T-helper 2 cell treated with Interferon-gamma antibody and Interleukin-4, amounts not matched to agents 100 ng/mL and 5 ng/mL, for 36 hours (primary cell): ENCODE data around the gene CCL19. TPM values are rescaled to one million over a fixed set of nuclear protein-coding genes. Genes with fewer than 3 reads are reported as not detected.

Experiments used
- intact Hi-C: fragments of 100-400 bp; cut with micrococcal nuclease; formaldehyde crosslinking; loops from one replicate; pipeline ENCODE4 v1.15.1; 2023
- total RNA-seq: library from RNA; stranded (reverse); gene quantifications from 2 replicates; pipeline ENCODE4 v1.2.3, GENCODE V29; 2022

The CCL19 gene
- total RNA-seq, 1 donor from 2014 or later = not detected

DNA sequence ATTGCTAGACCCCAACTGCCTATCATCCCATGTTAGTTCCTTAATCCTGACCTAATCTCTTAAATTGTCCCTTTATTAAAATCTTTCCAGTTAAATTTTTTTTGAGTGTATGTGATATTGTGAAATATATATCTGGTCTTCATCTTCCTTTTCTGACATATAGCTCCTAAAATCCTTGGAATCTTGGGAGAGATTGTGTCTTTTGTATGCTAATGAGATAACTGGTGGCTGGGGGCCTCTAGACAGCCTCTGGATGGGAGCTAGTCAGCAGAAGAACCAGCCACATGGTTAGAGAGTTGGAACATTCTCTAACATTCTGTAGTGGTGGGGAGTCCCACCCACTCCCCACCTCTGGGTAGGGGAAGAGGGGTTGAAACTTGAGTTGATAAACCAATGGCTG is 3.7 kb upstream of the CCL19 start:
- intact Hi-C loops = no loop called here

DNA sequence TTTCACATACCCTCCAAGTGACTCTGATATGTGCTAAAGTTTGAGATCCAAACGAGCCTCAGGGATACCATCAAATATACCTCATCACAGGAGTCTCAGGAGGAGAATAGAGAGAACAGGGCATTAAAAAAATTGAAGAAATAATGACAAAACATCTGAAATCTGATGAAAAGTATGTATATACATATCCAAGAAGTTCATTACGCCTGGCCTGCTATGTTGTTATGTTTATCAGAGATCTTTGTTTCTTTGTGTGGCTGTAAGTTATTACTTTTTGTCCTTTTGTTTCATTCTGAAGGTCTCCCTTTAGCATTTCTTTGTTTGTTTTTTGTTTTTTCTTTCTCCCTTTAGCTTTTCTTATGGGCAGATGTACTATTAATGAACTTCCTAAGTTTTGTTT is 2.5 kb upstream of the CCL19 start:
- intact Hi-C loops = no loop called here

DNA sequence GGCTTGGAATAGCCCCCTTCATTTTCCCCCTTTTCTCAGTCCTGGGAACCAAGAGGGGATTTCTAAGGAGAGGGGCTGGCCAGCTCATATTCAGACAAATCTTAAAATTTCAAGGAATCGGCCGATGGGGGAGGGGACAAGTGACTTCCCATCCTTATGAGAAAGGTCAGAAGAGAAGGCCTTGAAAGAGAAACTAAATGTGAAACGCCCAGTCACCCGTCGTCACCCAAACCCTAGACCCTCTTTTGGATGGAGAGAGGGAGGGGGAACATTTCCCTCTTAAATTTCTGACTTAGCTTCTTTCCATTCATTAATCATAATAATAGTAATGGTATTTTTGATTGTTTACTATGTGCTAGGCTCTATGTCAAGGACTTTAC is 850 bp upstream of the CCL19 start:
- intact Hi-C loops = no loop called here

DNA sequence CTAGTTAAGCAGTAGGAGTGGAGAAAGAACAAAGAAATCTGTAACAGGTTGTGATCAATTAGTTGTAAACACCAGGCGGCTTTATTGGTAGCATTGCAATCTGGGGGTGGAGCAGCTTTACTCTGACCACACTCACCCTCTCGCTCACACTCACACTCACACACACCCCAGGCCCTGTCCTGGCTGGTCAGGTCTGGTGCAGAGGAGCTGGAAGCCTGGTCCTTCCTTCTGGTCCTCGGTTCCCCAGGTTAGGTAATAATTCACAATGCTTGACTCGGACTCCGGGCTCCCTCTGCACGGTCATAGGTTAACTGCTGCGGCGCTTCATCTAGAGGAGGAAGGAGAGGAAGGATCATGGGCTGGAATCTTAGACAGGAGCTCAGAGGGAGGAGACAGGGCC is 1.6 kb downstream of the CCL19 start:
- intact Hi-C loops = no loop called here

DNA sequence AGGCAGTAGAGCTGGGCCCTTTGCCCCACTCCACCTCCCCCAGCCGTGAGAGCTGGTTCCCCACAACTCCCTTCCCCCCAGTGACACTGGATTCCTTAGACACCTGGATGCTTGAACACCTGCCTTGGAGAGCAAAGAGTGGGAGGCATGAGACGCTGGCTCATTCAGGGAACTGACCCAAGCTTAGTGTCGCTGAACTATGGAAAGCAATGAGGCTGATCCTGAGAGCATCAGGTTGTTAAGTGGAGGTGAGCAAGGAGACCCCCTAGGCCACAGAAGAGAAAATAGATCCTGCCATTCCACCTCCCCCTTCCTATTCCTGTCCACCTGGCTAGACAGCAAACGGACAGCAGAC is 2.0 kb downstream of the CCL19 start:
- intact Hi-C loops = no loop called here

DNA sequence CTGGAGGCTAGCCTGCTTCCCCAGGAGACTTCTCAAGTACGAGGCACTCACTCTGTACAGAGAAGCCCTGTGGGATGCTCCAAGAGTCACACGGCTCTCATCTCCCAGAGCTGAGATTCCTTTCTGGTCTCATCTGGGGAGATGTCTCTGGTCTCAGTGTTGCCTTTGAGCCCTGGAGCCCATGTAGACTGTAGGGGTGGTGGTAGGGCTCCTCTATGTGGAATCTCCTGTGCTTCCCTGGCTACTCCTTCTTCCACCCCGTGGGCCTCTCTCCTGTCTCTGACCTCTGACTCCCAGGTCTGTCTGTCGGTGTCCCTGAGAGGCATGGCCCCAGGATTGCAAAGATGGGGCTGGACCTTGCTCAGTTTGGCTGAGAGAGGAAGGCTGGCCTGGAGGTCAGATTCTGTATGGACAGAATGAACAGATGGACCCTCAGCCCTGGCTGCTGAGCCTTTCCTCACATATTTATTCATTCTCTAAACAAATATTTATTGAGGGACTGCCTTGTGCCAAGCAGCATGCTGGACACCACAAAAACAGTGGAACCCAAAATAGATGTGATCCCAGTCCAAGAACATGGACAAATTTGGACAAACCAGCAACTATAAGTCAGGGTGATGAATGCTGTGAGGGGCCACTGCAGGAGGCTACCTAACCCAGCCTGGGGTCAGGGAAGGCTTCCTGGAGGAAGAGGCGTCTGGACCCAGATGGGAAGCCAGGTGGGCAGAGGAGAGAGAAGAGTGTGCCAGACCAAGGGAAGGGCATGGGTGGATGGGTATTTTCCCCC is 2.6 kb downstream of the CCL19 start:
- intact Hi-C loops = no loop called here

DNA sequence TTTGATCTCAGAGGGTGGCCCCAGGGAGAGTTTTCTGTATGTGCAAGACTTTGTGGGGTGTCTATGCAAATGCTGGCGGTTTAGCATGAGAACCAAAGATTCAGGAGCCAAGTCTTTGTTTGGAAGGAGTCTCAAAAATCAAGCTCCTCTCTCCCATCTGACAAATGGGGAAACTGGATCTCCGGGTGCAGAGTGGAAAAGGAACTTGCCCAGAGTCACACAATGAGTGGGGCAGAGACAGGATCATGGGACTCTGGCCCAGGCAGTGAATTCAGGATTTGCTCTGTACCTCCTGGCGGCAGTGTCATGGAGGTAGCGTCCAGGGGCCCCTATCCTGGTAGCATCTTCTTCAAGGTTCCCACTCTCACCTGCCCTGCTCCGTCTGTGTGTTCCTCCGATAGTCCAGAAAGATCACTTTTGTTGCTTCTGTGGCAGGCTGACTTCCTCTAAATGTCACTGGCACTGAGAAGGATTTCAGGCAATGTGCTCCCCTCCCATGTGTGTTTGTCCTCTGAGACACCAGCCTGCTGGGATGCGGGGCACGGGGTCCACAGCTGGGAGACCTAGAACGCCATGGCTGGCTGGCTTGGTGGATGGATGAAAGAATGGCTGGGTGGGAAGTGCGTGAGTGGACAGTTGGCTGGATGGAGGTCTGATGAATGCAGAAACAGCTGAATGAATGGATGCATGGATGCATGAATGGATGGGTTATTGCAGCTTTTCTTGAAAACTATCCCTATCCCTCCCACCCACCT is 3.6 kb downstream of the CCL19 start:
- intact Hi-C loops = no loop called here

DNA sequence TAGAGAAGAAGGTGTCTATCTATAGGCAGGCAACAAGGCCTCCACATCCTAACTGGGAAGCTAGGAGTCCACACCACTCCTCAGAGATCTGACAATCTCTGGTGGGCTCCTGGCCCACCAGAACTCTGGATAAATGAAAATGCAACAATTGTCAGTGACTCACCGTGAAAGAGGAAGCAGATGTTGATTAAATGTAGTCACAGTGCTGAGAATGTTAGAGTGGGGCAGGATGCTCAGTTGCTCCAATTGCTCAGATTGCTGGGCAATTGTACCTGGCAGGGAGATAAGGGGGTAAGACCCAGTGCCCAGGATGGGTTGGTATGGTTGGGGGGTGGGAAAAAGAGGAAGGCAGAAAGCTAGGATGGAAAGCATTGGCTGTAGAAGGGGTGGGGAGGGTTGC is 4.3 kb downstream of the CCL19 start:
- intact Hi-C loops = no loop called here

DNA sequence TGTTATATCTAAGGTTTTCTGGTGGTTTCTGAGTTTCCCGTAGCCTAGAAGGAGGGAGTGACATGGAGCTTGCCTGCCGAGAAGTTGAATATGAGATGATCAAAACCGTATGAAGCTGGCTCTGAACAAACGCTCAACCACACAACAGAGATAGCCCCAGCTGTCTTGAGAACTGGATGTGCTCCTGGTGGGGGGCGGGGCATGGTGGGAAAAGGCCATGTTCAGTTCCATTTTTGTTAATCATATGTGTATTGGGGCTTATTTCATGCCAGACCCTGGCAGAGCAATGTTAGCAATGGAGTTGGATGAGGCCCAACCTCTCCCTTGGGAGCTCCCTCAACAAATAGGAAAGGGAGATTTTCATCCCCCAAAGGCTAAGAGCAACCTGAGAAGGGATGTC is 4.8 kb downstream of the CCL19 start:
- intact Hi-C loops = no loop called here

DNA sequence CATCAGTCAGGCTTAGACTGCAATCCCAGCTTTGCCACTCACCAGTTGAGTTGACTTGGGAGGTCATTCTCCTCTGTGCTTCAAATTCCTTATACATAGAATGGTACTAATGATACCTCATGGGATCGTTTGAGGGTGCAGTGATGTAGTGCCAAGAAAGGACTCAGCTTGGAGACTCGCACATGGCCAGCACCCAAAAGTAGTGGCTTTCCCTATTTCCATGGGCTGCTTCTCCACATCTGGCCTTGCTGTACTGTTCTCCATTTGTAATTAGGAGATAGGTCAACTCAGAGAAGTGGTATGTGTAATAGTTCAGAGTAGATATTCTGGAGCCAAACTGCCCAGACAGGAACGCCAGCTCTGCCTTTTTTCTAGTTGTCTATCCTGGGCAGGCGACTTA is 5.5 kb downstream of the CCL19 start:
- intact Hi-C loops = no loop called here

DNA sequence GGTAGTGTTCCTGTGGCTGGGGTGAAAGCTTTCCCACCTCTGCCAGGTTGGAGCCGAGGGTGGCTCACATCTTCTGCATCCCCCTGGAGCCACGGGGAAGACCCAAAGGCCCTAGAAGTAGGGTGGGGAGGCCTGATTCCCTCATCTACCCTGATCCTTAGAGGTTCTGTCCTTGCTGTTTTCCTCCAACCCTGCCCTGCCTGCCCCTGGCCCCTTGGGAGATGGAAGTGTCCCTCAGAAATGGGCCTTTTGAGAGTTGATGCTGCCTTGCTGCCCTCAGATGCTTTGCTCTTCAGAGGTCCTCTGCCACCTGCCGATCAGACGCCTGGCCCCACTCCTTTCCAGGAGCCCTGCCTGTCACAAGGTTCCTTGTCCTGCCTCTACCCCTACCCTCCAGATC is 6.3 kb downstream of the CCL19 start:
- intact Hi-C loops = no loop called here

DNA sequence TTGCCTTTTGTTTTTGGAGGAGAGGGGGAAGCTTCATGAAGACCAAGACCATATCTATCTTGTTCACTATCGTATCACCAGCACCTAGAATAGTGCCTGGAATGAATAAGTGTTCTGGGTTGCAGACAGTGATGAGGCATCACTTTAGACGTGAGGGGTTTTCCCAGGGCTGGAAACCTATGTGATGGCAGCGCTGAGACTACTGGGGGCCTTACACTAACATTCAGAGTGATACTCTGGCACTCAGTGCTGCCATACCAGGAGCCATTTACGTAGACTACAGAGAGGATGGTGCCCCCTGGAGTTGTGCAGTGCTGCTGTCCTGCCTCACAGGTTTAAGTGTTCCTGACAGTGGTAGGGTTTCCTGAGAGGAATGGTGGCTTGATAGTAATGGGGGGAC is 6.9 kb downstream of the CCL19 start:
- intact Hi-C loops = no loop called here

DNA sequence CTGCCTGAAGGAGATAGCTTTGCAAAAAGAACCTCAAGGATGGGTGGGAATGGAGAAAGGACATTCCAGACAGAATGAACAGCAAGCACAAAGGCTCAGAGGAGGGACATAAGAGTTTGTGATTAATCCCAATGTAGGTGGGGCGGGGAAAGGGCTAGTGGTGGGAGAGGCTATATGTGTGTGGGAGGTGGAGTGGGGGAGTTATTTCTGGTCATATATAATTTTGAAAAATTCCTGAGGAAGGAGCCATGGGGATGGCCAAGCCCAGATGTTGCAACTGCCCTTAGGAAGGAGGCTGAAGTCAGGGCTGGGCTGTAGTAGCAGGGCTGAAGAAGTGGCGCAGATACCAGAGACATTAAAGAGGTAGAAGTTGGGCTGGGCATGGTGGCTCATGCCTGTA is 15.2 kb downstream of the CCL19 start:
- intact Hi-C loops = loop anchor here (1.0 kb wide), 1 partner anchor 25 kb away; no protein-coding TSS in a partner anchor

DNA sequence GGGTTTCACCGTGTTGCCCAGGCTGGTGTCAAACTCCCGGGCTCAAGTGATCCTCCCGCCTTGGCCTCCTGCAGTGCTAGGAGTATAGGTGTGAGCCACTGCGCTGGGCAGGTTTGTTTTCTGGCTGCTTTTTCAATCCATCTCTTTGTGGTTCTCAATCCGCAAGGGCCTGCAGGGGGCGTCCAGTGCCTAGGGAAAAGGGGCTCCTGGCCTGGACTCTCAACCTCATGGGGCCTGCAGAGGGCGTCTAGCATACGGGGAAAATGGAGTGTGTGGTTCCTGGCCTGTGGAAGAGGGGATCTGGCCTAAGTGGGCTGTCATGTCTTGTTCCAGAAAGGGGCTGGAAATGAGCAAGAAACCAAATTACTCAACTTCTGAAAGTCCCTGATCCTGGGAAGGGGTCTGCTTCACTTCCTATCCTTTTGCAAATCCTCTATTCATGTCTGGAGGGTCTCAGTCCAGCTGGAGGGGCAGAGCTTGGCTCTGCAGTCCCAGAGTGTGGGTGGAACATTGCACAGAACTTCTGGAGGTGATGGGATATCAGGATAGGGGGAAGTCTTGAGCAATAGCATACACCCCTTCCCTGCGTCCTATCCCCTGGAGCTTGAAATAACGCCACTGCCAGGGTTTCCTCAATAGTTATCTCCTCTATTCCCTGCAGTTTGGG is 15.9 kb downstream of the CCL19 start:
- intact Hi-C loops = loop anchor here (1.0 kb wide), 1 partner anchor 26 kb away; no protein-coding TSS in a partner anchor

DNA sequence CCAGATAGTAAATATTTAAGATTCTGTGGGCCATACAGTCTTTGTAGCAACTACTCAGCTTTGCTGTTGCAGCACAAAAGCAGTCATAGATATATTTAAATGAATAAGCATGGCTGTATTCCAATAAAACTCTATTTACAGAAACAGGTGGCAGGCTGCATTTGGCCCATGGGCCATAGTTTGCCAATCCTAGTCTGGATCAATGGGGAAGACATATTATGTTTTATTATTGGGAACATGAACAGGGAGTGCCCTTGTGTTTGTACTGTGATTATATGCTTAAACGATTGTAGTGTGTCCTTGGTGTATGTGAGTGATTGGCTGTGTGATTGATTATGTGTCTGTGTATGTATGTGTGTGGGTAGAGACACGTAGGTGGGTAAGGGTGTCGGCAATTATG is 16.6 kb downstream of the CCL19 start:
- intact Hi-C loops = no loop called here

DNA sequence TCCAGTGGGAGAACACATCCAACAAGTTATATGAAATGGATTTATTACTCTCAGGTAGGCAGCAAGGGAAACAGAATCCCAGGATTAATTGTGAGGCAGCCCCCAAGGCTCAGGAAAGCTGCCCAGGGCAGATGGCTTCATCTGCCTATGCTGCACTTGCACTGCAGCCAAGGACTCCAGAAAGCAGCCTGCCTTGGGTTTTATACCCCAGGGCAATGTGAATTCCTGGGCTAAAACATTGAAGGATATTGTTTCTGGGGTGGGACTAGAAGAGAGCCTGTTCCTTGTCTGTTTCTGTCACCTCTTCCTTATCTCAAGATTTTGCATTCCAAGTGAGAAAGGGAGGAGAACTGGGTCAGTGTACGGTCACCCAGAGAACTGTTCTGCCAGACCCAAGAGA is 19.8 kb downstream of the CCL19 start:
- intact Hi-C loops = no loop called here

DNA sequence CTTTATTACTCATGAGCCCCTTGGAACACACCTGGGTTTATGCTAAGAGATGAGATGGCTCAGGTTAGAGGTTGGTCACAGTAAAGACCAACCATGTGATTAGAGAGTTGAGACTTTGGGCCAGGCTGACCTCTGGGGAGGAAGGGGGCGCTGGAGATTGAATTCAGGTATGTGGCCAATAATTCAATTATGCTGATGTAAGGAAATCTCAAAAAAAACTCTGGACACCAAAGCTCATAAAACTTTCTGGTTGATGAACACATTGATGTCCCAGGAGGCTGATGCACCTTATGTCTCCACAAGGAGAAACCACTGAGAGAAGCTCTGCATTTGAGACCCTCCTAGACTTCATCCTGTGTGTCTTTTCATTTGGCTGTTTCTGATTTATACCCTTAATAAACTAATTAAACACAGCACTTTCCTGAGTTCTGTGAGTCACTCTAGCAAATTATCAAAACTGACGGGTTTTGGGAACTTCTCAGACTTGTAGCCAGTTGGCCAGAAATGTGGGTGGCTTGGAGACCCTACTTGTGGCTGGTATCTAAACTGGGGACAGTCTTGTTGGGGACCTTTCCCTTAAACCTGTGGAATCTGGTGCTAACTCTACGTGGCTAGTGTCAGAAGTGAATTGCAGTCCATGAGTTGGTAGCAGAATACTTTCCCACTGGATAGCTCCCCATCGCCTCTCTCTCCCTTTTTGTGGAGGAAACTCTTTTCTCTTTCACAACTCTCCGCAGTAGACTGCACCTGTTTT is 21.1 kb downstream of the CCL19 start:
- intact Hi-C loops = loop anchor here (5.0 to 10.0 kb wide), 3 partner anchors 405 to 1817 kb away; partner anchors contain the start of genes FANCG, TESK1 and VCP

DNA sequence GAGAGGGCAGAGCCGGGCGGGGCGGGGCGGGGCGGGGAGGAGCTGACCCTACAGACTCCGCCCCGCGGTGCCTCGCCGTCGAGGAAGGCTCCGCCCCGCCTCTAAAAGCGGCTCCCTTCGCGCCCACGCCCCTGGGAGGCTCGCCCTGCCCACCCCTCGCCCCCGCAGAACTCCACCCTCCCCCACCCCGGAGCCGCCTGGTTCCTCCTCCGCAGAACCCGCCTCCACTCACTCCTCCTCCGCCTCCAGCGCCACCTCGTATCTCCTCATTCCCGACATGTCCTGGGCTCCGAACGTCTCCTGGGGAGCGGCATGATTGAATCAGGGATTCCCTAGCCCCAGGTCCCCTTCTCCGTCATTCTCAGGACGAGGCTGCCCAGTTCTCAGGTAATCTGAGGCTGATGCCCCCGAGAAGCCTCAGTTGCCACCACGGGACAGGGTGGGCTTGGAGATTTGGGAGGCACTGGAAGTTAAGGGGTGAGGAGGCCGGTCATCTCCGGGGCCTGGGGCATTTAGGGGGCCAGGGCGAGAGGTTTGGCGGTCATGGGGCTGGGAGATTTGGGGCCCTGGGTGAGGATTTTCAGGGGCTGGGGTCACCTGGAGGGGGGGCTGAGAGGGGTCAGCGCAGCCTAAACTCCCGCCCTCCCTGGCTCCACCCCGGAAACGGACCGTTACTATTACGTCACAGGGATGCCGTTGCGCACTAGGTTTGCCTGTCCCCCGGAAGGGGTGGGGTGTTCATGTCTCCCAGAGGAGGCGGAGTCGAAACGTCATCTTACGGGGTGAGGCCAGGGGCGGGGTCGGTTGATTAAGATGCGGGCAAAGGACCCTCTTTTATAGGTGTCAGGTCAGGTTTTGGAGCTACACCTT is 25.5 kb downstream of the CCL19 start:
- intact Hi-C loops = loop anchor here (1.0 to 10.0 kb wide), 9 partner anchors 19 to 1822 kb away; partner anchors contain the start of genes DNAI1, FAM219A, FANCG and GALT

DNA sequence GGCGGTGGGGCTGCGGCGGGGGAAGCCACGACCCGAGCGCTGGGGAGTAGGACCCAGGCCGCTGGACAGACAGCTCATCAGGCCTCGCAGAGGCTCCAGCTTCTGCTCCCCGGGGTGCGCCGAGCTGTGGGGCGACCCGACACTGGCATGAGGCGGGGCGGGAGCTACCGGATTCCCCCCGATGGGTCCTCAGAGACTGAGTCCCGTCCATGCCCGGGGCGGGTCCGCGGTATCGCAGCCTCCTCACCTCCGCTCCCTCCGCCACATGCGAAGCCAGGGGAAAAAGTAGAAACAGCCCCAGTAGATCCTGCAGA is 26.1 kb downstream of the CCL19 start:
- intact Hi-C loops = loop anchor here (1.0 to 10.0 kb wide), 9 partner anchors 19 to 1822 kb away; partner anchors contain the start of genes DNAI1, FAM219A, FANCG and GALT

DNA sequence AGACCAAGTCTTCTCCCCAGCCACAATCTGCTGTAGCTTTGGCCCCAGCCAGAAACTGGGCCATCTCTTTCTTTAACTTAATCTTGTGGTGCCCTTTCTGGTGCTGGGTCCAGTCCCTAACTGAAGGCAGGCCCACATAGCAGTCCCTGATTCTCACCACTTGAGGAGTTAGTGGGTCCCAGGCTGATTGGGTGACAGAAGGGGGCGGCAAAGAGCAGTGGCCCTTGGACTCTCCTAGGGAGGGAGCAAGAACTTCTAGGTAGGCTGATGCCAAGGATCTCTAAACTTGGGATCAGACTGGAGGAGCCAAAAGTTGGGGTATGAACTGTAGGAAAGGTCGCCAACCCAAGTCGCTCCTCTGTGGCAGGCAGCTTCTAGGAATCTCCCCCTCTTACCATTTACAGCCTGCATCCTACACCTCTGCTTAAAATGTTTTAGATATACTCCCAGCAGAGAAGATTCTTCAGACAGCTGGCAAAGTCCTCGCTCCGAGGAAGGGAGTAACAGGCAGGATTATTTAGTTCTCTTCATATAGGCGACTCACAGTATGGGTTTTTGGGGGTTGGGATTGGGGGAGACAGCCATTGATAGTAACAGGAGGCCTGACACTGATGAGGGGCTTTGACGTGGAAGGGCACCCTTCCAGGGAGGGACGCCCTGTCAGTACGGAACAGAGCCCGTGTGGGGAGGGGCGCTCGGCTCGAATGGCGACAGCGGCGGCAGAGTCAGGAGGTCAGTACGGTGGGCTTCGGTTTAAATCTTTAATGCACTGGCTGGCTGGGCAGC is 26.6 kb downstream of the CCL19 start:
- intact Hi-C loops = loop anchor here (1.0 to 10.0 kb wide), 10 partner anchors 18 to 1823 kb away; partner anchors contain the start of genes DNAI1, FAM219A, FANCG and GALT
